WTC11 (cell line): ENCODE measurements around the gene SRC.

Source experiments
- ELF4 ChIP-seq: sonication (generic); formaldehyde crosslinking; IDR thresholded peaks from 2 replicates; pipeline ENCODE4 v1.8.1; 2022; ENCODE audit warnings: low read depth, mild to moderate bottlenecking, moderate library complexity, missing genetic modification reagents
- NR1H2 ChIP-seq: sonication (generic); formaldehyde crosslinking; IDR thresholded peaks from 2 replicates; pipeline ENCODE4 v1.9.0; 2021; ENCODE audit warnings: mild to moderate bottlenecking, moderate library complexity, missing genetic modification reagents
- SOX15 ChIP-seq: fragments of 250-450 bp; sonication (Bioruptor Pico); IDR thresholded peaks from 2 replicates; pipeline ENCODE4 v1.9.0; 2021; ENCODE audit warnings: mild to moderate bottlenecking
- ZBTB21 ChIP-seq: sonication (generic); formaldehyde crosslinking; IDR thresholded peaks from 2 replicates; pipeline ENCODE4 v1.8.1; 2023; ENCODE audit warnings: mild to moderate bottlenecking, missing genetic modification reagents, borderline replicate concordance
- ZNF121 ChIP-seq: sonication (generic); formaldehyde crosslinking; IDR thresholded peaks from 2 replicates; pipeline ENCODE4 v1.8.0; 2023; ENCODE audit warnings: missing genetic modification reagents
- TF ChIP-seq, protein P1 (sequence below): fragments of 200-600 bp; IDR thresholded peaks from 2 replicates; pipeline ENCODE4 v1.8.0; 2022; ENCODE audit warnings: antibody characterized with exemption
- TF ChIP-seq, protein P2 (sequence below): sonication (generic); formaldehyde crosslinking; IDR thresholded peaks from 2 replicates; pipeline ENCODE4 v1.8.1; 2022; ENCODE audit warnings: low read depth, mild to moderate bottlenecking, moderate library complexity, missing genetic modification reagents, borderline replicate concordance
- TF ChIP-seq, protein P3 (sequence below): sonication (generic); formaldehyde crosslinking; IDR thresholded peaks from 2 replicates; pipeline ENCODE4 v1.8.1; 2022; ENCODE audit warnings: mild to moderate bottlenecking, moderate library complexity, missing genetic modification reagents
- TF ChIP-seq, protein P4 (sequence below): sonication (generic); formaldehyde crosslinking; IDR thresholded peaks from 2 replicates; pipeline ENCODE4 v1.8.0; 2023; ENCODE audit warnings: missing genetic modification reagents, mild to moderate bottlenecking, borderline replicate concordance

DNA sequence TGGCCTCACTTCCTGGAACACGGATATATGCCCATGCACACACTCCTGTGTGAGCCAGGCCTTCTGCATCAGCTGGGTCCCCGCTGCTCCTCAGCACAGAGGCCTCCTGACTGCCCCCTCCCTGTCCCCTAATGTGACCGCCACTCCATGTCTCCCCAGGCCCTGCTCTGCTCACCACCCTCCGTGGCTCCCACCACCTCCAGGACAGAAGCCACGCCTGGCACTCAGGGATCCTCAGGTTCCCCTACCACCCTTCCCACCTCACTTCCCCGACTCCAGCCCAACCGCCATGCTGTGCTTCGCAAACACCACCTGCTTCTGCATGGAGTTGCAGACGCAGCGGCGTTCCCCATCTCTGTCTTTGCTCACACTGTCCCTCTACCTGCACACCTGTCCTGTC is 4.3 kb upstream of the SRC start:
- TF ChIP-seq, protein P1, sequence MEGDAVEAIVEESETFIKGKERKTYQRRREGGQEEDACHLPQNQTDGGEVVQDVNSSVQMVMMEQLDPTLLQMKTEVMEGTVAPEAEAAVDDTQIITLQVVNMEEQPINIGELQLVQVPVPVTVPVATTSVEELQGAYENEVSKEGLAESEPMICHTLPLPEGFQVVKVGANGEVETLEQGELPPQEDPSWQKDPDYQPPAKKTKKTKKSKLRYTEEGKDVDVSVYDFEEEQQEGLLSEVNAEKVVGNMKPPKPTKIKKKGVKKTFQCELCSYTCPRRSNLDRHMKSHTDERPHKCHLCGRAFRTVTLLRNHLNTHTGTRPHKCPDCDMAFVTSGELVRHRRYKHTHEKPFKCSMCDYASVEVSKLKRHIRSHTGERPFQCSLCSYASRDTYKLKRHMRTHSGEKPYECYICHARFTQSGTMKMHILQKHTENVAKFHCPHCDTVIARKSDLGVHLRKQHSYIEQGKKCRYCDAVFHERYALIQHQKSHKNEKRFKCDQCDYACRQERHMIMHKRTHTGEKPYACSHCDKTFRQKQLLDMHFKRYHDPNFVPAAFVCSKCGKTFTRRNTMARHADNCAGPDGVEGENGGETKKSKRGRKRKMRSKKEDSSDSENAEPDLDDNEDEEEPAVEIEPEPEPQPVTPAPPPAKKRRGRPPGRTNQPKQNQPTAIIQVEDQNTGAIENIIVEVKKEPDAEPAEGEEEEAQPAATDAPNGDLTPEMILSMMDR: no peak
- TF ChIP-seq, protein P2, sequence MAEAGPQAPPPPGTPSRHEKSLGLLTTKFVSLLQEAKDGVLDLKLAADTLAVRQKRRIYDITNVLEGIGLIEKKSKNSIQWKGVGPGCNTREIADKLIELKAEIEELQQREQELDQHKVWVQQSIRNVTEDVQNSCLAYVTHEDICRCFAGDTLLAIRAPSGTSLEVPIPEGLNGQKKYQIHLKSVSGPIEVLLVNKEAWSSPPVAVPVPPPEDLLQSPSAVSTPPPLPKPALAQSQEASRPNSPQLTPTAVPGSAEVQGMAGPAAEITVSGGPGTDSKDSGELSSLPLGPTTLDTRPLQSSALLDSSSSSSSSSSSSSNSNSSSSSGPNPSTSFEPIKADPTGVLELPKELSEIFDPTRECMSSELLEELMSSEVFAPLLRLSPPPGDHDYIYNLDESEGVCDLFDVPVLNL: no peak
- TF ChIP-seq, protein P3, sequence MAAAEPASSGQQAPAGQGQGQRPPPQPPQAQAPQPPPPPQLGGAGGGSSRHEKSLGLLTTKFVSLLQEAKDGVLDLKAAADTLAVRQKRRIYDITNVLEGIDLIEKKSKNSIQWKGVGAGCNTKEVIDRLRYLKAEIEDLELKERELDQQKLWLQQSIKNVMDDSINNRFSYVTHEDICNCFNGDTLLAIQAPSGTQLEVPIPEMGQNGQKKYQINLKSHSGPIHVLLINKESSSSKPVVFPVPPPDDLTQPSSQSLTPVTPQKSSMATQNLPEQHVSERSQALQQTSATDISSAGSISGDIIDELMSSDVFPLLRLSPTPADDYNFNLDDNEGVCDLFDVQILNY (CRISPR knock-in tag): no peak
- TF ChIP-seq, protein P4, sequence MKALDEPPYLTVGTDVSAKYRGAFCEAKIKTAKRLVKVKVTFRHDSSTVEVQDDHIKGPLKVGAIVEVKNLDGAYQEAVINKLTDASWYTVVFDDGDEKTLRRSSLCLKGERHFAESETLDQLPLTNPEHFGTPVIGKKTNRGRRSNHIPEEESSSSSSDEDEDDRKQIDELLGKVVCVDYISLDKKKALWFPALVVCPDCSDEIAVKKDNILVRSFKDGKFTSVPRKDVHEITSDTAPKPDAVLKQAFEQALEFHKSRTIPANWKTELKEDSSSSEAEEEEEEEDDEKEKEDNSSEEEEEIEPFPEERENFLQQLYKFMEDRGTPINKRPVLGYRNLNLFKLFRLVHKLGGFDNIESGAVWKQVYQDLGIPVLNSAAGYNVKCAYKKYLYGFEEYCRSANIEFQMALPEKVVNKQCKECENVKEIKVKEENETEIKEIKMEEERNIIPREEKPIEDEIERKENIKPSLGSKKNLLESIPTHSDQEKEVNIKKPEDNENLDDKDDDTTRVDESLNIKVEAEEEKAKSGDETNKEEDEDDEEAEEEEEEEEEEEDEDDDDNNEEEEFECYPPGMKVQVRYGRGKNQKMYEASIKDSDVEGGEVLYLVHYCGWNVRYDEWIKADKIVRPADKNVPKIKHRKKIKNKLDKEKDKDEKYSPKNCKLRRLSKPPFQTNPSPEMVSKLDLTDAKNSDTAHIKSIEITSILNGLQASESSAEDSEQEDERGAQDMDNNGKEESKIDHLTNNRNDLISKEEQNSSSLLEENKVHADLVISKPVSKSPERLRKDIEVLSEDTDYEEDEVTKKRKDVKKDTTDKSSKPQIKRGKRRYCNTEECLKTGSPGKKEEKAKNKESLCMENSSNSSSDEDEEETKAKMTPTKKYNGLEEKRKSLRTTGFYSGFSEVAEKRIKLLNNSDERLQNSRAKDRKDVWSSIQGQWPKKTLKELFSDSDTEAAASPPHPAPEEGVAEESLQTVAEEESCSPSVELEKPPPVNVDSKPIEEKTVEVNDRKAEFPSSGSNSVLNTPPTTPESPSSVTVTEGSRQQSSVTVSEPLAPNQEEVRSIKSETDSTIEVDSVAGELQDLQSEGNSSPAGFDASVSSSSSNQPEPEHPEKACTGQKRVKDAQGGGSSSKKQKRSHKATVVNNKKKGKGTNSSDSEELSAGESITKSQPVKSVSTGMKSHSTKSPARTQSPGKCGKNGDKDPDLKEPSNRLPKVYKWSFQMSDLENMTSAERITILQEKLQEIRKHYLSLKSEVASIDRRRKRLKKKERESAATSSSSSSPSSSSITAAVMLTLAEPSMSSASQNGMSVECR (CRISPR knock-in tag): no peak
- no peak for TF ChIP-seq SOX15
- no peak for TF ChIP-seq ELF4
- TF ChIP-seq ZBTB21 (CRISPR knock-in tag): no peak
- no peak for TF ChIP-seq NR1H2
- no peak for TF ChIP-seq ZNF121
